ENCODE data around the gene PGLYRP1. TPM values are rescaled to one million over a fixed set of nuclear protein-coding genes. Genes with fewer than 3 reads are reported as not detected.

The PGLYRP1 gene
- total and polyA plus RNA-seq, 2 donors: 0.18 TPM; not detected in 1

- no peak for DNase-seq (ENCODE audit: extremely low spot score)
- H3K27ac ChIP-seq (ENCODE audit: low read depth): no peak overlapping the region
- no peaks in the 10 kb centered on the region for H3K4me1 ChIP-seq (ENCODE audit: insufficient read depth)
- WGBS: 79% methylated on average over 5 of the region's 5 CpGs
- H3K36me3 ChIP-seq (ENCODE audit: insufficient read depth): no peaks in the 10 kb centered on the region
- H3K4me3 ChIP-seq (ENCODE audit: low read depth, low read length): no peak overlapping the region
Measured at GRCh38 chr19:46042252-46042883, 19.5 kb upstream of the PGLYRP1 start.

DNA sequence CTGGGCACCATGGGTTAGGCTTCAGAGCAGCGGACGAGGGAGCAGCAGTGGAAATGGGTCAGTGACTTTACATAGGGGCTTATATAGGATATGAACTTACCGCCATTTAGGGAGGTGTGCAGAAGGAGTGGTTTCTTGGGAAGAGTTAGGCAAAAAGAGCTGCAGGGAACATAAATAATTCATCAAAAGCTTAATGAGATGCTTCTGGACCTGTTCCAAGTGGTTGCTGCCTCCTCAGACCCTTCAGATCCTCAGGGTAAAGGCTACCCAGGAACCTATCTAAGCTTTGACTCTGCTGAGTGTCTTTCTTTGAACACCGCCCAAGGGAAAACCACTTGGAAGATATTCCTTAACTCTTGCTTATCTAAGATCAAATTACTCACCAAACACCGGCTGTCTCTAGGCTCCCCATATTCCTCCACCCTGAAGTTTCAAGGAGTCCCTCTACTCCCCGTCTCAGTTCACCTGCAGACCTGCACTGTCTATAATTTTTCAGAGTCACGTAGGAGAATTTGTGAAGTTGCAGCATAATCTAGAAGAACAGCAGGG, 18.2 kb upstream of the PGLYRP1 start, which contains the start of gene IGFL4:
Gene IGFL4 (minus strand): TSS at position 51 of the 549 bp plus-strand sequence. CDS start 40 bp downstream, at position 11.
- Histone ChIP-seq H3K4me3 (ENCODE audit: low read depth, low read length) (no peak within 1 kb of the TSS), H3K36me3 (ENCODE audit: insufficient read depth) (no peaks in the 10 kb centered on the region), H3K27ac (ENCODE audit: low read depth) (no peak within 1 kb of the TSS), H3K4me1 (ENCODE audit: insufficient read depth) (no peaks in the 10 kb centered on the region)
- DNase-seq (ENCODE audit: extremely low spot score): no peak
- WGBS: 53% methylated on average over 7 of the region's 7 CpGs

GRCh38 chr19:46040125-46040524, 17.3 kb upstream of the PGLYRP1 start:
- DNase-seq (ENCODE audit: extremely low spot score): no peak
- no peak overlapping the region for H3K4me3 ChIP-seq (ENCODE audit: low read depth, low read length)
- no peaks in the 10 kb centered on the region for H3K36me3 ChIP-seq (ENCODE audit: insufficient read depth)
- H3K4me1 ChIP-seq (ENCODE audit: insufficient read depth): no peaks in the 10 kb centered on the region
- 91% methylated on average over 6 of the region's 6 CpGs for WGBS
- no peak overlapping the region for H3K27ac ChIP-seq (ENCODE audit: low read depth)

DNA sequence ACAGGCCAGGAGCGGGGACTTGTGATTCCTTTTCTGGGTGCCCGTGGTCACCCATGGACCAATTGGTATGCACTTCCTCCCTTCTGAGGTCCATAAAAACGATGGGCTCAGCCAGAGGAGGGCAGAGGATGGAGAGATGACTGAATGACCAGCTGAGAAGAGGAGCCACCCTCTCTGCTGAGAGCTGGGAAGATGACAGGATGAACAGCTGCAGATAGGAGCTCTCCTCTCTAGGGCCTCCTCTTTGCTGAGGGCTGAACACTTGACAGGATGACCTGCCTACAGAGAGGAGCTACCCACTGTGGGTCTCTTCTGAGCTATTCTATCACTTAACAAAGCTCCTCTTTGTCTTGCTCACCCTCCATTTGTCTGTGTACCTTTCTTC, 13.9 kb upstream of the PGLYRP1 start:
- Histone ChIP-seq H3K4me3 (ENCODE audit: low read depth, low read length) (no peak overlapping the region), H3K4me1 (ENCODE audit: insufficient read depth) (no peaks in the 10 kb centered on the region), H3K27ac (ENCODE audit: low read depth) (no peak overlapping the region), H3K36me3 (ENCODE audit: insufficient read depth) (no peaks in the 10 kb centered on the region)
- no peak for DNase-seq (ENCODE audit: extremely low spot score)
- WGBS: 54% methylated on average over 3 of the region's 3 CpGs

DNA sequence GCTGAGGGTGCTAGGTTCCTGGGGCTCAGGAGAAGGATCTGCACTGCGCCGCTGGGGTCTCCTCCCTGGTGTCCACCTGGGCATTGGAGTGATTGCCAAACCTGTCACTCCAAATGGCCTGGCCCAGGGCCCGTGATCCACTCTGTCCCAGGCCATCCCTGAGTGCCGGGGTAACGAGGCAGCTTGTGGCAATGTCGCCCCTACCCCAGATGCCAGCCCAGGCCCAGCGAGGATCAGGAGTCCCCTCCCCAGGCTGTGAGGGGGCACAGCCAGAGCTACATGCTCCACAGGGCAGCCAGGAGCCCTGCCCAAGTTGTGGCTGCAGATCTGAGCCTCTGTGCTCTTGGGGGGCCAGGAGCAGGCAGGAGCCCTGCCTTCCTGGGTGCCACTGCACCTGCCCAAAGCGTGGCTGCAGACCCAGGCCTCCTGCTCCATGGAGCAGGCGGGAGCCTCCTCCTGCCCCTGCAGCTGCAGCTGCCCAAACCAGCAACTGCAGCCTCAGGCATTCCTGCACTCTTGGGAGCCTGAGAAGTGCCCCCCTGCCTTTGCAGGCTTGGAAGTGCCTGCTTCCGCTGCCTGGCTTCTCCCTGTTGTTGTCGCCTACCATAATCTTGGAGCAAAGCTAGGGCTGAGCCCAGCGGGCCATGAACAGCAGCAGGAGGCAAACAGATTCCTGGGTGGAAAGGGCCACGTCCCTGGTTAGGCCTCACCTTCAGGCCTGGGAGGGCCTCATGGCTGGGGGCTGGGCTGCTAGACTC, 13.3 kb upstream of the PGLYRP1 start:
- Histone ChIP-seq H3K4me1 (ENCODE audit: insufficient read depth) (no peaks in the 10 kb centered on the region), H3K36me3 (ENCODE audit: insufficient read depth) (no peaks in the 10 kb centered on the region), H3K4me3 (ENCODE audit: low read depth, low read length) (no peak overlapping the region), H3K27ac (ENCODE audit: low read depth) (no peak overlapping the region)
- DNase-seq (ENCODE audit: extremely low spot score): no peak
- 75% methylated on average over 13 of the region's 13 CpGs for whole genome bisulfite sequencing

- Histone ChIP-seq H3K36me3 (ENCODE audit: insufficient read depth) (no peaks in the 10 kb centered on the region), H3K4me3 (ENCODE audit: low read depth, low read length) (no peak overlapping the region), H3K4me1 (ENCODE audit: insufficient read depth) (no peaks in the 10 kb centered on the region), H3K27ac (ENCODE audit: low read depth) (no peak overlapping the region)
- no peak for DNase-seq (ENCODE audit: extremely low spot score)
- WGBS: 66% methylated on average over 6 of the region's 6 CpGs
Measured at GRCh38 chr19:46035546-46035945, 12.7 kb upstream of the PGLYRP1 start.

DNA sequence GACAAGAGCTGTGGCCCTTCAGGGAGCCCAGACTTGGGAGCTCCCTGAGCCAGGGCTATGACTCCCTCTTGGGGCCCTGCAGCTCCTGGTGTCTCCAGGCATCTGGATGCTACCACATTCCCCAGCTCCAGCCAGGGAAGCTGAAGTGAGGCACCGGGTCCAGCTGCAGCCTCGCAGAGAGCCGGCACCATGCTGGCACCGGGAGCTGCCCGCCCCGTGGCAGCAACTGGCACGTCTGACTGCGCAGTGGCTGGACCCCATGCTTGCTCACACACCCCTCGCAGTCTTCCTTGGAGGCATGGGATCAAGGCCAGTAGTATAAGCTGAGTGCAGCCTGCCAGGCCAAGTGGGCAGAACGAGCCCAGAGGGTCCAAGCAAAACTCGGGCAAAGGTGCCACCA, 10.5 kb upstream of the PGLYRP1 start:
- Histone ChIP-seq H3K27ac (ENCODE audit: low read depth) (no peak overlapping the region), H3K4me3 (ENCODE audit: low read depth, low read length) (no peak overlapping the region), H3K36me3 (ENCODE audit: insufficient read depth) (no peaks in the 10 kb centered on the region), H3K4me1 (ENCODE audit: insufficient read depth) (no peaks in the 10 kb centered on the region)
- 89% methylated on average over 11 of the region's 11 CpGs for WGBS
- no peak for DNase-seq (ENCODE audit: extremely low spot score)

- whole genome bisulfite sequencing: 83% methylated on average over 3 of the region's 3 CpGs
- DNase-seq (ENCODE audit: extremely low spot score): no peak
- H3K4me1 ChIP-seq (ENCODE audit: insufficient read depth): no peaks in the 10 kb centered on the region
- H3K36me3 ChIP-seq (ENCODE audit: insufficient read depth): no peaks in the 10 kb centered on the region
- H3K27ac ChIP-seq (ENCODE audit: low read depth): no peak overlapping the region
- H3K4me3 ChIP-seq (ENCODE audit: low read depth, low read length): no peak overlapping the region
Measured at GRCh38 chr19:46032597-46033025, 9.8 kb upstream of the PGLYRP1 start.

DNA sequence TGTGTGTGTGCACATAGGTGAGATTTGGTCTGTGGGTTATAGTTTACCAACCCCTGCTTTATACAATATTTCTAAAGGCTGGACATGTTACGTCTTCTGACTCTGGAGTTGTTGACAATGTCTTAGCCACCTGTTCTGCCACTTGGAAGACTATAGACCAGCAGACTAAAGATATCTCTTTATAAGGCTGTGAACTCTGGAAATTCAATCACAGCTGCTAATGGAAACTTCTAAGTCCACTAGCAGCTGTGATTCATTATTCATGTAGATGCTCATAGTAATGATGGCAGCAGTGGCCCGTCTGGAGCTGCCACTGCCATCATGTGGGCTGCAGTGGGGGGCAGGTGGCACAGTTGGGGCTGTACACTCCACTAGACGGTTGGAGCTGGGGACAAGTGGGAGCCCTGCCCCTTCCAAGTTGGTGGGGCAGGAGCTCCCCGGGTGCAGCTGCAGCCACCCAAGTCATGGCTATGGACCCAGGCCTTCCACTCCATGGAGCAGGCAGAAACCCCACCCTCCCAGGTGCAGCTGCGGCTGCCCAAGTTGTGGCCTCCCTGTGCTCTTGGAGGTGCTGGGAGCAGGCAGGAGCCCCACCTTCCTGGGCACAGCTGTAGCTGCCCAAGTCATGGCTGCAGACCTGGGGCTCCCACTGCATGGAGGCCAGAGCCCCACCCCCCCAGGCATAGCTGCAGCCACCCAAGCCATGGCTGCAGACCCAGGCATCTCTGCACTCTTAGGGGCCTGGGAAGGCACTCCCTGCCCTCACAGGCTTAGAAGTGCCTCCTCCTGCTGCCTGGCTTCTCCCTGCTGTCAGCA, 9.1 kb upstream of the PGLYRP1 start:
- no peak overlapping the region for H3K4me3 ChIP-seq (ENCODE audit: low read depth, low read length)

DNA sequence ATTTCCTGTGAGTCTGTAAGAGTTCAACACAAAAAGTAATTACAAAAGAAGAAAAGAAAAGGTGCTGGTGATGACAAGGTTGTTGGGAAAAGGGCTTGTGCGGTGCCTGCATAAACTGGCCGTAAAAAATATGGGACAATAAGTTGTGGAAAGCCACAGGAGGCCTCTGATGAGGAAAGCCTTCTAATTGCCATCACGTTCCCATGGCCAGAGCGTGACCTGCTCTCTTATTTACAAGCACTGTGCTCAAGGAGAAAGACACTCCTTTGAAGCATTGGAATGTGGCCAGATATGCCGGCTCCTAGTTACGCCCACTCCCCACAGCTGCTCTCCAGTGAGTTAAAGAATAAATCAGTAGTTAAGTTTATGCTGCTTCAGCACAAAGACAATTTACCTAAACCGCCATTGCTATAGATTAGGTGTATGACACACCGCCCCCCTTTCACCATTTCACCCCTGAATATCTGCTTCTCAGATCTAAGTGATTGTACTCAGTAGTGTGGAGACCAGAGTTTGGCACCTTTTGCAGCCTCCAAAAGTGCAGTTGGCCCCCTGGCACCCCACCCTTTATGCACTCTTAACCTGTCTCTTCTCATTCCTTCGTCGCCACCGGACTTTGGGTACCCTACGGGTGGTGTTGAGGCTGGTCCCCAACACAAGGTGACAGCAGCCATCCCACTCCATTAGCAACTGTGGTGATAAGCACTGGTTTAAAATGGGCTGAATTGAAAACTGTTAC, 8.1 kb upstream of the PGLYRP1 start:
- Histone ChIP-seq H3K27ac (ENCODE audit: low read depth) (no peak overlapping the region), H3K4me3 (ENCODE audit: low read depth, low read length) (no peak overlapping the region), H3K4me1 (ENCODE audit: insufficient read depth) (no peaks in the 10 kb centered on the region), H3K36me3 (ENCODE audit: insufficient read depth) (no peaks in the 10 kb centered on the region)
- 49% methylated on average over 12 of the region's 12 CpGs for WGBS
- no peak for DNase-seq (ENCODE audit: extremely low spot score)

More for the DNA sequence above, 9.1 kb upstream of the PGLYRP1 start:
- Histone ChIP-seq H3K27ac (ENCODE audit: low read depth) (no peak overlapping the region), H3K36me3 (ENCODE audit: insufficient read depth) (no peaks in the 10 kb centered on the region), H3K4me1 (ENCODE audit: insufficient read depth) (no peaks in the 10 kb centered on the region)
- 68% methylated on average over 5 of the region's 5 CpGs for WGBS
- DNase-seq (ENCODE audit: extremely low spot score): no peak

- no peaks in the 10 kb centered on the region for H3K36me3 ChIP-seq (ENCODE audit: insufficient read depth)
- H3K4me3 ChIP-seq (ENCODE audit: low read depth, low read length): no peak overlapping the region
- no peak overlapping the region for H3K27ac ChIP-seq (ENCODE audit: low read depth)
- WGBS: 66% methylated on average over 3 of the region's 3 CpGs
- H3K4me1 ChIP-seq (ENCODE audit: insufficient read depth): no peaks in the 10 kb centered on the region
- no peak for DNase-seq (ENCODE audit: extremely low spot score)
Measured at GRCh38 chr19:46025835-46026234, 3.0 kb upstream of the PGLYRP1 start.

- 59% methylated on average over 11 of the region's 11 CpGs for WGBS
- no peak overlapping the region for H3K4me3 ChIP-seq (ENCODE audit: low read depth, low read length)
- DNase-seq (ENCODE audit: extremely low spot score): no peak
- H3K36me3 ChIP-seq (ENCODE audit: insufficient read depth): no peaks in the 10 kb centered on the region
- no peaks in the 10 kb centered on the region for H3K4me1 ChIP-seq (ENCODE audit: insufficient read depth)
- H3K27ac ChIP-seq (ENCODE audit: low read depth): no peak overlapping the region
Measured at GRCh38 chr19:46023311-46023779, 492 bp upstream of the PGLYRP1 start.

DNA sequence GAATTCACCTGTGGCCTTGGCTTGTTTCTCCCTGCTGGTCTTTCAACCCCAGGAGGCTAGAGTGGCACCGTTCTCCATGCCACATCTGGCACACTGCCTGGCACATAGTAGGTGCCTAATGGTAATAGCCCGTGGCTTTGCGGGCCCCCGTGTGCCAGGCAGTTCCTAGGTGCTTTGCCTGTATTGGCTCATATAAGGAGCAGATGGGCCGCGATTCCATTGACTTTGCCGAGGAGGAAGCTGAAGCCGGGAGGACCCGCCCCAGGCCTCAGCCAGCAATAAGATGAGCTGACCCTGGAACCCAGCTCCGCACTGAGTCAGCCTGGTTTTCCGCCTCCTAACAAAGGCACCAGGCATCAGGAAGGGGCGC, 807 bp downstream of the PGLYRP1 start:
- WGBS: 55% methylated on average over 12 of the region's 12 CpGs
- DNase-seq (ENCODE audit: extremely low spot score): no peak
- Histone ChIP-seq H3K27ac (ENCODE audit: low read depth) (no peak overlapping the region), H3K4me3 (ENCODE audit: low read depth, low read length) (no peak overlapping the region), H3K4me1 (ENCODE audit: insufficient read depth) (no peaks in the 10 kb centered on the region), H3K36me3 (ENCODE audit: insufficient read depth) (no peaks in the 10 kb centered on the region)
